ENCODE measurements around the gene RPL18.

The RPL18 gene

DNA sequence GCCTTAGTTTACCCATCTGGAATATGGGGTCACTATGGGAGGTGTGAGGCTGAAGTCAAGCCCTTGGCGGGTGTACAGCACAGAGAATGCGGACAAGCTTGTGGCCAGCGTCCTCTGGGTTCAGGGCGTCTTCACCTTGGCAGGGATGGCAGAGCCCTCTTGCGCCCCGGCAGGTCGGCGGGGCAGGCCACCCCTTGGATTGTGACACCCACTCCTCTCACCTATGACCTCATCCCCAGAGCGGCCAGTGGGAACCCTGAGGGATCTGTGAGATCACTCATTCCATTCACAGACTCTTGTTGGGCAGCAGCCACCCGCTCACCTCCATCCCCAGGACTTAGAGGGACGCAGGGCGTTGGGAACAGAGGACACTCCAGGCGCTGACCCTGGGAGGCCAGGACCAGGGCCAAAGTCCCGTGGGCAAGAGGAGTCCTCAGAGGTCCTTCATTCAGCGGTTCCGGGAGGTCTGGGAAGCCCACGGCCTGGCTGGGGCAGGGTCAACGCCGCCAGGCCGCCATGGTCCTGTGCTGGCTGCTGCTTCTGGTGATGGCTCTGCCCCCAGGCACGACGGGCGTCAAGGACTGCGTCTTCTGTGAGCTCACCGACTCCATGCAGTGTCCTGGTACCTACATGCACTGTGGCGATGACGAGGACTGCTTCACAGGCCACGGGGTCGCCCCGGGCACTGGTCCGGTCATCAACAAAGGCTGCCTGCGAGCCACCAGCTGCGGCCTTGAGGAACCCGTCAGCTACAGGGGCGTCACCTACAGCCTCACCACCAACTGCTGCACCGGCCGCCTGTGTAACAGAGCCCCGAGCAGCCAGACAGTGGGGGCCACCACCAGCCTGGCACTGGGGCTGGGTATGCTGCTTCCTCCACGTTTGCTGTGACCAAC lies 12.3 kb downstream of the RPL18 start, which contains the start of gene SPACA4:
TSS of gene SPACA4 (plus strand) at position 280 of the 896 bp plus-strand sequence. CDS start at position 517, 237 bp downstream.
- H3K4me3 ChIP-seq (replicated peaks; ENCODE audit: insufficient read depth, low read length): no peak within 1 kb of the TSS
- TF ChIP-seq, protein P1, sequence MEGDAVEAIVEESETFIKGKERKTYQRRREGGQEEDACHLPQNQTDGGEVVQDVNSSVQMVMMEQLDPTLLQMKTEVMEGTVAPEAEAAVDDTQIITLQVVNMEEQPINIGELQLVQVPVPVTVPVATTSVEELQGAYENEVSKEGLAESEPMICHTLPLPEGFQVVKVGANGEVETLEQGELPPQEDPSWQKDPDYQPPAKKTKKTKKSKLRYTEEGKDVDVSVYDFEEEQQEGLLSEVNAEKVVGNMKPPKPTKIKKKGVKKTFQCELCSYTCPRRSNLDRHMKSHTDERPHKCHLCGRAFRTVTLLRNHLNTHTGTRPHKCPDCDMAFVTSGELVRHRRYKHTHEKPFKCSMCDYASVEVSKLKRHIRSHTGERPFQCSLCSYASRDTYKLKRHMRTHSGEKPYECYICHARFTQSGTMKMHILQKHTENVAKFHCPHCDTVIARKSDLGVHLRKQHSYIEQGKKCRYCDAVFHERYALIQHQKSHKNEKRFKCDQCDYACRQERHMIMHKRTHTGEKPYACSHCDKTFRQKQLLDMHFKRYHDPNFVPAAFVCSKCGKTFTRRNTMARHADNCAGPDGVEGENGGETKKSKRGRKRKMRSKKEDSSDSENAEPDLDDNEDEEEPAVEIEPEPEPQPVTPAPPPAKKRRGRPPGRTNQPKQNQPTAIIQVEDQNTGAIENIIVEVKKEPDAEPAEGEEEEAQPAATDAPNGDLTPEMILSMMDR (IDR thresholded peaks at IDR 0.05; ENCODE audit: insufficient read depth, low read length): no peak
- TF ChIP-seq, protein P2, sequence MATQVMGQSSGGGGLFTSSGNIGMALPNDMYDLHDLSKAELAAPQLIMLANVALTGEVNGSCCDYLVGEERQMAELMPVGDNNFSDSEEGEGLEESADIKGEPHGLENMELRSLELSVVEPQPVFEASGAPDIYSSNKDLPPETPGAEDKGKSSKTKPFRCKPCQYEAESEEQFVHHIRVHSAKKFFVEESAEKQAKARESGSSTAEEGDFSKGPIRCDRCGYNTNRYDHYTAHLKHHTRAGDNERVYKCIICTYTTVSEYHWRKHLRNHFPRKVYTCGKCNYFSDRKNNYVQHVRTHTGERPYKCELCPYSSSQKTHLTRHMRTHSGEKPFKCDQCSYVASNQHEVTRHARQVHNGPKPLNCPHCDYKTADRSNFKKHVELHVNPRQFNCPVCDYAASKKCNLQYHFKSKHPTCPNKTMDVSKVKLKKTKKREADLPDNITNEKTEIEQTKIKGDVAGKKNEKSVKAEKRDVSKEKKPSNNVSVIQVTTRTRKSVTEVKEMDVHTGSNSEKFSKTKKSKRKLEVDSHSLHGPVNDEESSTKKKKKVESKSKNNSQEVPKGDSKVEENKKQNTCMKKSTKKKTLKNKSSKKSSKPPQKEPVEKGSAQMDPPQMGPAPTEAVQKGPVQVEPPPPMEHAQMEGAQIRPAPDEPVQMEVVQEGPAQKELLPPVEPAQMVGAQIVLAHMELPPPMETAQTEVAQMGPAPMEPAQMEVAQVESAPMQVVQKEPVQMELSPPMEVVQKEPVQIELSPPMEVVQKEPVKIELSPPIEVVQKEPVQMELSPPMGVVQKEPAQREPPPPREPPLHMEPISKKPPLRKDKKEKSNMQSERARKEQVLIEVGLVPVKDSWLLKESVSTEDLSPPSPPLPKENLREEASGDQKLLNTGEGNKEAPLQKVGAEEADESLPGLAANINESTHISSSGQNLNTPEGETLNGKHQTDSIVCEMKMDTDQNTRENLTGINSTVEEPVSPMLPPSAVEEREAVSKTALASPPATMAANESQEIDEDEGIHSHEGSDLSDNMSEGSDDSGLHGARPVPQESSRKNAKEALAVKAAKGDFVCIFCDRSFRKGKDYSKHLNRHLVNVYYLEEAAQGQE (IDR thresholded peaks at IDR 0.05; ENCODE audit: insufficient replicate concordance, low read depth): no peak
- TF ChIP-seq SPI1 (IDR thresholded peaks at IDR 0.05; ENCODE audit: borderline replicate concordance, low read depth) (no peak), GABPA (IDR thresholded peaks at IDR 0.05; ENCODE audit: low read depth) (no peak), POLR2AphosphoS5 (IDR thresholded peaks at IDR 0.05; ENCODE audit: low read depth) (no peak)
- no peak within 1 kb of the TSS for H3K27ac ChIP-seq (replicated peaks)
- no peaks in the 10 kb centered on the region for H3K27me3 ChIP-seq (ENCODE audit: insufficient read depth, poor library complexity, severe bottlenecking)
- DNase-seq (ENCODE audit: low read depth in 1 of 2, low spot score in 1 of 2): no peak

DNA sequence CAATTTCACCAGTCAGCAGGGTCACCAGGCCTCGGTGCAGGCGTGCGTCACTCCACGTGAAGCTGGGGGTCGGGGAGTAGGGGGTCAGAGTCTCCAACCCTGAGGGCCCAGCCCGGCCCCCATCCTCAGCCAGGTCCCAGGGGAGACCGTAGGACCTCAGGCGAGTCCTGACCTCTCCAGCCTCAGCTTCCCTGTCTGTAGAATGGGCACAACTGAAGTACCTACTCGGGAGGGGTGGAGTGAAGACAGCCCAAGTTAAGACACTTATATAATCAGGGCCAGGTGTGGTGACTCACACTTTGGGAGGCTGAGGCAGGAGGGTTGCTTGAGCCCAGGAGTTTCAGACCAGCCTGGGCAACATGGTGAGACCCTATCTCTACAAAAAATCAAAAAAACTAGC lies 15.1 kb downstream of the RPL18 start:
- DNase-seq (ENCODE audit: low read depth in 1 of 2, low spot score in 1 of 2): no peak
- no peak overlapping the region for H3K4me3 ChIP-seq (replicated peaks; ENCODE audit: insufficient read depth, low read length)
- TF ChIP-seq POLR2AphosphoS5 (IDR thresholded peaks at IDR 0.05; ENCODE audit: low read depth) (no peak), SPI1 (IDR thresholded peaks at IDR 0.05; ENCODE audit: borderline replicate concordance, low read depth) (no peak), GABPA (IDR thresholded peaks at IDR 0.05; ENCODE audit: low read depth) (no peak)
- TF ChIP-seq, protein P1 (IDR thresholded peaks at IDR 0.05; ENCODE audit: insufficient read depth, low read length): no peak
- TF ChIP-seq, protein P2 (IDR thresholded peaks at IDR 0.05; ENCODE audit: insufficient replicate concordance, low read depth): no peak
- no peaks in the 10 kb centered on the region for H3K27me3 ChIP-seq (ENCODE audit: insufficient read depth, poor library complexity, severe bottlenecking)
- no peak overlapping the region for H3K27ac ChIP-seq (replicated peaks)

GRCh38 chr19:48603449-48603848 lies 15.5 kb downstream of the RPL18 start:
- no peaks in the 10 kb centered on the region for H3K27me3 ChIP-seq (ENCODE audit: insufficient read depth, poor library complexity, severe bottlenecking)
- H3K4me3 ChIP-seq (replicated peaks; ENCODE audit: insufficient read depth, low read length): no peak overlapping the region
- no peak overlapping the region for H3K27ac ChIP-seq (replicated peaks)
- TF ChIP-seq SPI1 (IDR thresholded peaks at IDR 0.05; ENCODE audit: borderline replicate concordance, low read depth): no peak
- no peak for DNase-seq (ENCODE audit: low read depth in 1 of 2, low spot score in 1 of 2)

- TF ChIP-seq GABPA (IDR thresholded peaks at IDR 0.05; ENCODE audit: low read depth) (no peak), SPI1 (IDR thresholded peaks at IDR 0.05; ENCODE audit: borderline replicate concordance, low read depth) (no peak), POLR2AphosphoS5 (IDR thresholded peaks at IDR 0.05; ENCODE audit: low read depth) (no peak)
- TF ChIP-seq, protein P2 (IDR thresholded peaks at IDR 0.05; ENCODE audit: insufficient replicate concordance, low read depth): no peak
- TF ChIP-seq, protein P1 (IDR thresholded peaks at IDR 0.05; ENCODE audit: insufficient read depth, low read length): no peak
- Histone ChIP-seq H3K4me3 (replicated peaks; ENCODE audit: insufficient read depth, low read length) (no peak overlapping the region), H3K27ac (replicated peaks) (no peak overlapping the region), H3K27me3 (ENCODE audit: insufficient read depth, poor library complexity, severe bottlenecking) (no peaks in the 10 kb centered on the region)
- no peak for DNase-seq (ENCODE audit: low read depth in 1 of 2, low spot score in 1 of 2)
Measured at GRCh38 chr19:48603001-48603400, 16.0 kb downstream of the RPL18 start.
